HCT116 (cell line): ENCODE results near the gene NF1.

ENCODE experiments used
- ATF3 ChIP-seq: IDR thresholded peaks from 2 replicates; pipeline ENCODE4 v1.6.1; 2012
- CTCF ChIP-seq, 3 experiments: fragments of 200-600 bp in 1 of 3; sonication (generic) in 1 of 3; IDR thresholded peaks in 2 of 3; conservative IDR thresholded peaks in 1 of 3; 2 replicates each; pipeline ENCODE4 v1.5.1; 2012 to 2017; ENCODE audit warnings: low read depth in 2 of 3, low read length in 2 of 3, antibody characterized with exemption in 1 of 3, borderline replicate concordance in 1 of 3, control low read depth in 1 of 3, mild to moderate bottlenecking in 1 of 3, mixed read lengths in 1 of 3, mixed run types in 1 of 3, moderate library complexity in 1 of 3; ENCODE audit not compliant: insufficient read depth in 1 of 3
- EZH2 ChIP-seq: fragments of 200-600 bp; sonication (generic); IDR thresholded peaks from 2 replicates; pipeline ENCODE4 v1.6.1; 2017; ENCODE audit warnings: antibody characterized with exemption, mixed run types
- EZH2phosphoT487 ChIP-seq: fragments of 200-600 bp; IDR thresholded peaks from 2 replicates; pipeline ENCODE4 v1.6.1; 2018; ENCODE audit warnings: antibody characterized with exemption, borderline replicate concordance
- POLR2A ChIP-seq: IDR thresholded peaks from 2 replicates; pipeline ENCODE4 v1.7.0; 2011; ENCODE audit warnings: borderline replicate concordance; ENCODE audit not compliant: insufficient read depth, insufficient read length; ENCODE audit errors: extremely low read depth
- POLR2AphosphoS5 ChIP-seq: IDR thresholded peaks from 2 replicates; pipeline ENCODE4 v1.6.1; 2011; ENCODE audit warnings: mild to moderate bottlenecking, low read depth, low read length, moderate library complexity
- SRF ChIP-seq: IDR thresholded peaks from 2 replicates; pipeline ENCODE4 v1.6.1; 2012; ENCODE audit warnings: low read depth
- TCF7L2 ChIP-seq: IDR thresholded peaks from 2 replicates; pipeline ENCODE4 v1.7.0; 2011; ENCODE audit warnings: borderline replicate concordance, inconsistent platforms; ENCODE audit not compliant: insufficient read depth, insufficient read length; ENCODE audit errors: extremely low read depth
- YY1 ChIP-seq: IDR thresholded peaks from 2 replicates; pipeline ENCODE4 v1.6.1; 2011; ENCODE audit warnings: low read length, low read depth, moderate library complexity, mild to moderate bottlenecking; ENCODE audit not compliant: insufficient replicate concordance; ENCODE audit errors: extremely low read depth
- TF ChIP-seq, protein P1 (sequence below): IDR thresholded peaks from 2 replicates; pipeline ENCODE4 v1.6.1; 2011; ENCODE audit warnings: mild to moderate bottlenecking, low read length, moderate library complexity; ENCODE audit not compliant: insufficient replicate concordance; ENCODE audit errors: extremely low read depth

GRCh38 chr17:31050948-31051347 is 43.8 kb upstream of the NF1 start:
- no peak for TF ChIP-seq EZH2
- TF ChIP-seq, protein P1, sequence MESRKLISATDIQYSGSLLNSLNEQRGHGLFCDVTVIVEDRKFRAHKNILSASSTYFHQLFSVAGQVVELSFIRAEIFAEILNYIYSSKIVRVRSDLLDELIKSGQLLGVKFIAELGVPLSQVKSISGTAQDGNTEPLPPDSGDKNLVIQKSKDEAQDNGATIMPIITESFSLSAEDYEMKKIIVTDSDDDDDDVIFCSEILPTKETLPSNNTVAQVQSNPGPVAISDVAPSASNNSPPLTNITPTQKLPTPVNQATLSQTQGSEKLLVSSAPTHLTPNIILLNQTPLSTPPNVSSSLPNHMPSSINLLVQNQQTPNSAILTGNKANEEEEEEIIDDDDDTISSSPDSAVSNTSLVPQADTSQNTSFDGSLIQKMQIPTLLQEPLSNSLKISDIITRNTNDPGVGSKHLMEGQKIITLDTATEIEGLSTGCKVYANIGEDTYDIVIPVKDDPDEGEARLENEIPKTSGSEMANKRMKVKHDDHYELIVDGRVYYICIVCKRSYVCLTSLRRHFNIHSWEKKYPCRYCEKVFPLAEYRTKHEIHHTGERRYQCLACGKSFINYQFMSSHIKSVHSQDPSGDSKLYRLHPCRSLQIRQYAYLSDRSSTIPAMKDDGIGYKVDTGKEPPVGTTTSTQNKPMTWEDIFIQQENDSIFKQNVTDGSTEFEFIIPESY, result no peak
- TF ChIP-seq POLR2A, result no peak
- TF ChIP-seq SRF, result no peak
- no peak for TF ChIP-seq POLR2AphosphoS5
- no peak for TF ChIP-seq CTCF (IDR thresholded peaks at IDR 0.05 in 2 of 3, conservative IDR thresholded peaks at IDR 0.05 in 1 of 3; ENCODE audit: borderline replicate concordance in 1 of 3, insufficient read depth in 1 of 3, low read depth in 2 of 3, low read length in 2 of 3)
- TF ChIP-seq EZH2phosphoT487, result no peak
- no peak for TF ChIP-seq TCF7L2
- TF ChIP-seq YY1, result no peak
- TF ChIP-seq ATF3, result no peak
